EL (cell line): ENCODE data around the gene SYF2.
A peak's percentile ranks its signal among the peaks of the same experiment; 100 is the strongest.
"Not testable (repeated sequence)": the region's sequence is repeated elsewhere in the genome, so short reads cannot be mapped to it uniquely, and the experiment has no call there.

Experiments
- DNase-seq: peaks from one replicate; pipeline ENCODE4 v3.0.0-alpha.2; 2016

SYF2 gene

GRCh38 chr1:25245809-25246599 is 13.7 kb upstream of the SYF2 start:
- peak; percentile 45 for DNase-seq

GRCh38 chr1:25245393-25245792 is 13.1 kb upstream of the SYF2 start:
- no peak for DNase-seq

- DNase-seq: no peak
Measured at GRCh38 chr1:25243907-25244306, 11.6 kb upstream of the SYF2 start.

GRCh38 chr1:25239681-25240541 is 7.6 kb upstream of the SYF2 start:
- peak; percentile 94 for DNase-seq

DNA sequence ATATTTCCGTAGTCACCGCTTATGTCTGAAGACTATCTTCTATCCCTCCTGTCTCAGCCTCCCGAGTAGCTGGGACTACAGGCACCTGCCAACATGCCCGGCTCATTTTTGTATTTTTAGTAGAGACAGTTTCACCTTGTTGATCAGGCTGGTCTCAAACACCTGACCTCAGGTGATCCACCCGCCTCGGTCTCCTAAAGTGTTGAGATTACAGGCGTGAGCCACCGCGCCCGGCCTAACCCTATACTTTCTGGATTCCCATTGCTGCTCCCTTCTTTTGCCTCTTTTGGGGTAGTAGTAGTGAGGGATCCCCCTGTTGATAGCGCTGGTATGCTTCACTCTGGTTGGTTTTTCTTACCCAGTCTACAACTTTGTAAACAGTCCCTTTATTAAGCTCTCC is 5.7 kb upstream of the SYF2 start:
- no peak for DNase-seq

DNA sequence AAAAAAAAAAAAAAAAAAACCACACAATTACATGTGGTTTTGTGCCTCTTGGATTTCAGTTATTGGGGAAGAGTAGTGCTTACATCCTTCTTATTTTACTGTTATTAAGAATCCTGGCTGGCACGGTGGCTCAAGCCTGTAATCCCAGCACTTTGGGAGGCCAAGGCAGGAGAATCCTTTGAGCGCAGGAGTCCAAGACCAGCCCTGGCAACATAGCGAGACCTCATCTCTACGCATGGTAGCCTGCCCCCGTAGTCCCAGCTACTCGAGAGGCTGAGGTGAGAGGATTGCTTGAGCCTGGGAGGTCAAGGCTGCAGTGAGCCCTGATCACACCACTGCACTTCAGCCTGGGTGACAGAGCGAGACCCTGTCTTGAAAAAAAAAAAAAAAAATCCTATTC is 4.0 kb upstream of the SYF2 start:
- DNase-seq: not testable (repeated sequence)

DNA sequence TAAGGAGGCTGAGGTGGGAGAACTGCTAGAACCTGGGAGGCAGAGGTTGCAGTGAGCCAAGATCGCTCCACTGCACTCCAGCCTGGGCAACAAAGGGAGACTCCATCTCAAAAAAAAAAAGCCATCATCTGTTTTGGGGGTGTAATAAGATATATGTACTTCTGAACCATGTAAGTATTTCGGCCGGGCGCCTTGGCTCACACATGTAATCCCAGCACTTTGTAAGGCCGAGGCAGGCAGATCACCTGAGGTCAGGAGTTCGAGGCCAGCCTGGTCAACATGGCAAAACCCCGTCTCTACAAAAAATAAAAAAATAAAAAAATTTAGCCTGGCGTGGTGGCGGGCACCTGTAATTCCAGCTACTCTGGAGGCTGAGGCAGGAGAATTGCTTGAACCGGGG is 3.1 kb upstream of the SYF2 start:
- not testable (repeated sequence) for DNase-seq

DNA sequence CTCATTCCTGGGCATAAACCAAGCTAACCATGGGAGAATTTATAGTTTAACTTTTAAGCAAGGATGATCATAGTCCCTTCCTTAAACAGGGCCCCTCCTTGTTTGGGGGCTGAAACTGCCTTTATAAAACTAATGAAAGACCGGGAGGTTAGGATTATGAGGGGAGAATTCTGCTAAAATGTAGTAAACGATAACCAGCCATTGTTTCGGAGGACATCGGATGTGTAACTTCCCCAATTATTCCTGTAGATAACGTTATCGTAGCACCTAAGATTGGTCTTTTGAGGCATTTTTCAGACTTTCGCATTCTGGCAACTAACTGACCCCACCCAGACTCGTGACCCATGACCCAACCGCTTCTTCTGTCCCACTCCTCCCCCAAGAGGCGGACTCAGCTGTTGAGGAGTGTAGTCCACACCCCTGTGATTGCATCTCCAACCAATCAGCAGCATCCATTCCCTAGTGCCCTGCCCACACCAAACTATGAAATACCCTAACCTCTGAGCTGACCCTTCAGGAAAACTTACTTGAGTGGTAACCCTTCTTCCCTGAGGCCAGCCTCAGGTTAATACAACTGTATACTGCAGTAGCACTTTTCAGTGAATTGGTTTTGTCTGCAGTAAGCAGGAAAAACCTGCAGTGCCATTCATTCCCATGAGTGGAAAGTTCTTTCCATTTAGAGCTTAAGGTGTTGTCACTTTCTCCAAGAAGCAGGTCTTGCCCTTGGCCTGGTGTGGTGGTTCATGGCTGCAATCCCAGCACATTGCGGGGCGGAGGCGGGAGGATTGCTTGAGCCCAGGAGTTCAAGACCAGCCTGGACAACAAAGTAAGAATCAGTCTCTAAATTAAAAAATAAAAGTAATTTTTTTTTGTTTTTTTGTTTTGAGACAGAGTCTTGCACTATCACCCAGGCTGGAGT is 823 bp upstream of the SYF2 start:
- peak; percentile 88 for DNase-seq

- peak; percentile 49 for DNase-seq
Measured at GRCh38 chr1:25223471-25223870, 8.8 kb downstream of the SYF2 start.

DNA sequence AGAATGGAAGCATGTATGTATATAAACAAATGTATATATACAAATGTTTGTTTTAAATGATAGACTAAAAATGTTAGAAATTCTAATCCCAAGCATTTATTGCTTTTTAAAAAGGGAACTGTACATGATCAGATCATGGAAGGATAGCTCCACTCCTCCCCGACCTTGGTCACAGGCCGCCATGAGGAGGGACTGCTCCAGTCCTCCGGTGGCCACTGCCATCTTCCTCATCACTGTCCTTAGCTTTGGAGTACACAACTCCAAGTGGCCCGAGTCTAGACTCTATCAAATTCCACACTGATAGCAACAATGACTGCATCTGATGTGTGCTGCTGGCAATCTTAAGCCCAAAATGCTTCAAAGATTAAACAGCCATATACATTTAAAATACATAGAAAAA is 9.7 kb downstream of the SYF2 start:
- no peak for DNase-seq

GRCh38 chr1:25220666-25221065 is 11.6 kb downstream of the SYF2 start:
- no peak for DNase-seq

- DNase-seq: no peak
Measured at GRCh38 chr1:25219661-25220251, 12.5 kb downstream of the SYF2 start.

DNA sequence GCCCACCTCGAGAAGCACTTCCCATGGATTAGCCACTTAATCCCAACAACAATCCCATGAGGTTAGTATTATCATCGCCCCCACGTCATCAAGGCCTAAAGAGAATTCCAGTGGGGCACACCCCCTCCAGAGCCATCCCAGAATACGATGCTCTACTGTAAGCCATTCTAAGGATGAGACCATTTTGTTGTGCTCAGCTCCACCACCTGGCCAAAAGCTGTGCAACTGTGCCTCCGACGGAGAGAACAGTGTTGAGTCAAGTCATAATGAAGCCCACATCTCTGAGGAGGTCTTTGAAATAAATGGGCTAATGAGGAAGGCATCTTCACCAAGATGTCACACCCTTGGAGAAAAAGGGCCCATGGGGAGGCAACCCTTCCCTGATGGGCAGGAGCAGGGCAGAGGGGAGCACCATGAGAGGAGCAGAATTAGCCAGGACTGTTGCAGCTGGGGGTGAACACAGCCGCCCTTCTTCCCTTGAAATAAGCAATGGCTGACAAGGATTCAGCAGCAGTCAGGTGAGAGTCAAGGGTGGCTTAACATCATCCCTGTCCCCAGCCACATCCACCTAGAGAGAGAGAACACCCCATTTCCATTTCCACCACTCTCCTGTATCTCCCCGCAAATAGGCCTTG is 14.6 kb downstream of the SYF2 start:
- DNase-seq: no peak

- DNase-seq: no peak
Measured at GRCh38 chr1:25217015-25217414, 15.3 kb downstream of the SYF2 start.

DNA sequence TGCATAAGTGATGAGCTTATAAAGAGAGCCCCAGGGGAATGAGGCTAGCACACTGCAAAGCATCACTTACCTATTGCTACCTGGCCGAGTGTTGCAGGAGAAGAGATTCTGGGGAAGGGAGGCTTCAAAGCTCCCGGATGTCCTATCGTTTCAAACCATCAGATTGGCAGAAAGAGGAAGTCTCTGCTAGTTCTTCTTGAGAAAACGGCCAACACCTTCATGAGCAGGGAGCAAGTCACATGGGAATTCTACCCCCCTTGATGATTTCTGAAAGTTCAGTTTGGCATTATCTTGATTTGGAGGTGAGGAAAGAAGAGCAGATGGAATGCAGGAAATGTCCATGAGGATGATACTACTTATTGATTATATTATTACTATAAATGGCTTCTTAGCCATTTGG is 16.2 kb downstream of the SYF2 start:
- DNase-seq: no peak

- no peak for DNase-seq
Measured at GRCh38 chr1:25212725-25213124, 19.6 kb downstream of the SYF2 start.

- no peak for DNase-seq
Measured at GRCh38 chr1:25210728-25211127, 21.6 kb downstream of the SYF2 start.

DNA sequence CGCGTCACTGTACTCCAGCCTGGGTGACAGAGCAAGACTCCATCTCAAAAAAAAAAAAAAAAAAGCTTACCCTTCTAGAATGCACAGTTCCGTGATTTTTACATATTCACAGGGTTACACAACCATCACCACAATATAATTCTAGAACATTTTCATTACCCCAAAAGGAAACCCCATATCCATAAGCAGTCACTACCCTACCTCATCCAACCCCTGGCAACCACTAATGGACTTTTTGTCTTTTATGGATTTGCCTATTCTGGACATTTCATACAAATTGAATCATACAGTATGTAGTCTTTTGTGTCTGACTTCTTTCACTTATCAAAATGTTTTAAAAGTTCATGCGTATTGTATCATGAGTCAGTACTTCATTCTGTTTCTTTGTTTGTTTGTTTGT is 22.8 kb downstream of the SYF2 start:
- DNase-seq: no peak

DNA sequence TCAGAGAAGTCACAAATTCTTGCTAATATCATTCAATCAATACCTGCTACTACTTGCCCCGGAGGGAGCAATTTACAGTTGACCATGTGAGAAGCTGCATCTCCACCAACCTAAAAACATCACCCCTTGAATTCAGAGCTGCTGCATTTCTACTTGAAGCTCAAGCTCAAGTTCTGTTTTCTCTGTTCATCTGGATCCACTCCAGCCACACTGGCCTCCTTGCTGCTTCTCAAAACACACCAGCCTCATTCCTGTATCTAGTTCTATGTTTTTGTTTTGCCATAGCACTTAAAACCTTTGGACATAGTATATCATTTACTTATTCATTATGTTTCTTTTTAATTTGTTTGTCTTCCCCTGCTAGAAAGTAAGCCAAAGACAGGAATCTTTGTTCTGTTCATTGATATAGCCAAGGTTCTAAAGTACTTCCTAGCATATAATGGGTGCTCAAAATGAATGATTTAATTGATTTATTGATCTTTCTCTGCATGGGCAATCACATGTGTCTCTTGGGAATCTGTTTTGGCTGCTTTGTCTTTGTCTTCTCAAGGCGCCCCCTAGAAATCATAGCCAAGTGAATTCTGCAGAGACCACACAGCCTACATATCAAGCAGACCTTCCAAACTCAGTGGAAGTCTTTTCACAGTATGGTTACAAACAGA is 23.6 kb downstream of the SYF2 start:
- DNase-seq: no peak

DNA sequence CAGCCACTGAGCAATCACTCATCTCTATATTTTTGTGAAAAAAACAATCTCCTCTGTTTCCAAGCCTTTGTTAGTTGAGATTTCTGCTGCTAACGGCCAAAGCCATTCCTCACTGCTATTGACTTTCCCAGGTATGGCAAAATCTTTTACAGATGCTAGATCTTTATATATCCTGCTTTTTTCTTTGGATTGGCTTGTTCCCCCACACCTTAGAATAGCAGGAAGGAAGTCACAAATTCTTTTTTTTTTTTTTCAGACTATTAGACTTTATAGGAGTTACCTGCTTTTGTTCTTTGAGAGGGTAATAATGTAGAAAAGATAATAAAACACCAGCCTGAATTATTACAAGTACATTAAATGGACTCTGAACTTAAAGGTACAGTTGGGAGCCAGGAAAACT is 24.2 kb downstream of the SYF2 start:
- DNase-seq: no peak

GRCh38 chr1:25206201-25206600 is 26.1 kb downstream of the SYF2 start:
- no peak for DNase-seq

- DNase-seq: no peak
Measured at GRCh38 chr1:25205786-25206185, 26.5 kb downstream of the SYF2 start.
